ENCODE data around the gene CCDC68.

Gene CCDC68

GRCh38 chr18:54914816-54915215 lies 44.4 kb downstream of the CCDC68 start:
- no peak for DNase-seq

GRCh38 chr18:54911551-54911950 lies 47.7 kb downstream of the CCDC68 start:
- DNase-seq, result no peak

- DNase-seq, result no peak
These were observed 48.9 kb downstream of the CCDC68 start for GRCh38 chr18:54910161-54910919.

- DNase-seq, result no peak
These were observed 49.7 kb downstream of the CCDC68 start for GRCh38 chr18:54909538-54909937.

GRCh38 chr18:54906331-54907185 lies 52.7 kb downstream of the CCDC68 start:
- no peak for DNase-seq

- DNase-seq, result no peak
These were observed 53.6 kb downstream of the CCDC68 start for GRCh38 chr18:54905629-54906028.

GRCh38 chr18:54904581-54904980 lies 54.7 kb downstream of the CCDC68 start:
- DNase-seq, result no peak

GRCh38 chr18:54900290-54900689 lies 59.0 kb downstream of the CCDC68 start:
- DNase-seq, result no peak

GRCh38 chr18:54899500-54899899 lies 59.8 kb downstream of the CCDC68 start:
- no peak for DNase-seq

GRCh38 chr18:54888933-54889332 lies 70.3 kb downstream of the CCDC68 start:
- no peak for DNase-seq

GRCh38 chr18:54888378-54888777 lies 70.9 kb downstream of the CCDC68 start:
- no peak for DNase-seq

GRCh38 chr18:54883816-54884604 lies 75.3 kb downstream of the CCDC68 start:
- no peak for DNase-seq

- no peak for DNase-seq
These were observed 76.9 kb downstream of the CCDC68 start for GRCh38 chr18:54882318-54882717.

GRCh38 chr18:54881229-54881768 lies 78.0 kb downstream of the CCDC68 start:
- DNase-seq, result no peak

GRCh38 chr18:54880395-54881105 lies 78.7 kb downstream of the CCDC68 start:
- no peak for DNase-seq

GRCh38 chr18:54879691-54880090 lies 79.6 kb downstream of the CCDC68 start:
- DNase-seq, result no peak

- no peak for DNase-seq
These were observed 80.5 kb downstream of the CCDC68 start for GRCh38 chr18:54878659-54879358.

GRCh38 chr18:54878159-54878622 lies 81.1 kb downstream of the CCDC68 start:
- DNase-seq, result no peak

GRCh38 chr18:54877076-54877475 lies 82.2 kb downstream of the CCDC68 start:
- DNase-seq, result no peak

GRCh38 chr18:54875063-54875462 lies 84.2 kb downstream of the CCDC68 start:
- no peak for DNase-seq

- no peak for DNase-seq
These were observed 85.4 kb downstream of the CCDC68 start for GRCh38 chr18:54873884-54874255.

- no peak for DNase-seq
These were observed 86.6 kb downstream of the CCDC68 start for GRCh38 chr18:54872681-54873080.

Data from stimulated activated CD4-positive, alpha-beta T cell treated with anti-CD3 and anti-CD28 coated beads, Interleukin-2, amount 100 ng/mL, for 24 hours (primary cell).